Stimulated activated CD4-positive, alpha-beta T cell treated with anti-CD3 and anti-CD28 coated beads, Interleukin-15, amount 100 ng/mL, for 1 hour (primary cell): ENCODE results near the gene PLTP.
"Not testable (repeated sequence)": the region's sequence is repeated elsewhere in the genome, so short reads cannot be mapped to it uniquely, and the experiment has no call there.

Experiments used
- DNase-seq, 2 donors: peaks; one replicate each; pipeline ENCODE4 v3.0.0-alpha.2; 2020; ENCODE audit warnings: low read depth in 1 of 2, low spot score in 1 of 2

PLTP gene, protein sequence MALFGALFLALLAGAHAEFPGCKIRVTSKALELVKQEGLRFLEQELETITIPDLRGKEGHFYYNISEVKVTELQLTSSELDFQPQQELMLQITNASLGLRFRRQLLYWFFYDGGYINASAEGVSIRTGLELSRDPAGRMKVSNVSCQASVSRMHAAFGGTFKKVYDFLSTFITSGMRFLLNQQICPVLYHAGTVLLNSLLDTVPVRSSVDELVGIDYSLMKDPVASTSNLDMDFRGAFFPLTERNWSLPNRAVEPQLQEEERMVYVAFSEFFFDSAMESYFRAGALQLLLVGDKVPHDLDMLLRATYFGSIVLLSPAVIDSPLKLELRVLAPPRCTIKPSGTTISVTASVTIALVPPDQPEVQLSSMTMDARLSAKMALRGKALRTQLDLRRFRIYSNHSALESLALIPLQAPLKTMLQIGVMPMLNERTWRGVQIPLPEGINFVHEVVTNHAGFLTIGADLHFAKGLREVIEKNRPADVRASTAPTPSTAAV

DNA sequence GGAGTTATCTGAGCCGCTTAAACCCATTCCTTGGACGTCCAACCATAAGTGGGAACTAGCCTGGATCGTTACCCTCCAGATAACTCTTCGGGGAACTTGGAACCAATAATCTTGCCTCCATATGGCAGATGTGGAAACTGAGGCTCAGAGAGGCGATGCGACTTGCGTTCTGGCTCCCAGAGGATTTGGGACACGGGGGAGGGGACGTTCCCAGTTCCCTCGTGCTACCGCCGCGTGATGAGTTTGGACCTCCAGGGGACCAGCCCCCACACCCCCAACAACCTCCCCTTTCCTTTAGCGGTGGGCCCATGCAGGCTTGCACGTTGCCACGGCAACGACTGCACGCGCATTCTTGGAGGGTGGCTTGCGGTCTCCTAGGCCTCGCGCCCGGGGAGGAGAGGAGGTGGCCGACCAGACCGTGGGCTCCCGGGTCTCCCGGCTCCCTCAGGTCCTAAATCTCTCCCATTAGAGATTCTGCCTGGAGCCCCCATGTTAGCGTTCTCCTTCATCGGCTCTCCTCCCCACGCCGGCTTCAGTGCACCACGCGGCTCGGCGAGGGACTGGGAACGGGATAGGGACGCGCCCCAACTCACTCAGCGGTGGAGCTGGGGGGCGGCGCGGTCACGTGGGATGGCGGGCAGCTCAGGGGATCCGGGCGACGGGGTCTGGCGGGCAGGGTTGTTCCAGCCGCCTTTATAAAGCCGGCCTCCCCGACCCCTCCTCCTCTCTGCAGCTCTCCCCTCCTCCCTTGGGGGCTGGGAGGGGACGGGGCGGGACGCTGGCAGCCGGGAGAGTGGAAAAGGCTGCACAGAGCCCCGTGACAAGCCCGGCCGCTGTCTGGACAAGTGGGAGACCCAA, at the start of gene PLTP:
Gene PLTP (minus strand): TSS at position 670 of the 858 bp plus-strand sequence. CDS start 703 bp downstream, outside the sequence.
- no peak for DNase-seq

DNA sequence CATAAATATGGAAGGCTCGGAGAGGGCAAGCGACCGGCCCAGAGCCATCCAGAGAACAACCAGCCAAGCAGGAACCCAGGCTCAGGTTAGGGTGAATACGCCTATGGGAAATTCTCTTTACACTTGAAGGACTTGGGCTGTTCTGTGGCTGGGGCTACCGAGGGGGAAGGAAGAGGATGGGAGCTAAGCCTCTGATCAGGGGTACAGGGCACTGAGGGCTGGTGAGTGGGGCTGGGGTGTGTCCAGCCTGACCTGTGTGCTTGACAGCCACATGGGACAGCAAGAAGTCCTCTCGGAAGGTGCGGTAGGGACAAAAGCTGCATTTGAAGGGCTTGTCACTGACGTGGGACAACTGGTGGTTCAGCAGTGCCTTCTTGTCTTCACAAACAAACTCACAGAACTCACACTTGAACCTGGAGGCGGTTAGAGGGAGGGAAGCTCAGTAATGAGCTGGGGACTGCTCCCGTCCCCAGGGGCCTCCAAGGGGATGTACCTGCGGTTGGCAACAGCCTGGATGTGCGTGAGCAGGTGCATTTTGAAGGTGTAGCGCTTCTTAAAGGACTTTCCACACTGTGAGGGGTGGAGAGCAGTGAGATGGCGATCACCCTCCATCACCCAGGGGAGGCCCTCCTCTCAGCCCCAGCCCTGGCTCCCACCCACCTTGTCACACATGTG, 48.1 kb upstream of the PLTP start:
- no peak for DNase-seq

DNA sequence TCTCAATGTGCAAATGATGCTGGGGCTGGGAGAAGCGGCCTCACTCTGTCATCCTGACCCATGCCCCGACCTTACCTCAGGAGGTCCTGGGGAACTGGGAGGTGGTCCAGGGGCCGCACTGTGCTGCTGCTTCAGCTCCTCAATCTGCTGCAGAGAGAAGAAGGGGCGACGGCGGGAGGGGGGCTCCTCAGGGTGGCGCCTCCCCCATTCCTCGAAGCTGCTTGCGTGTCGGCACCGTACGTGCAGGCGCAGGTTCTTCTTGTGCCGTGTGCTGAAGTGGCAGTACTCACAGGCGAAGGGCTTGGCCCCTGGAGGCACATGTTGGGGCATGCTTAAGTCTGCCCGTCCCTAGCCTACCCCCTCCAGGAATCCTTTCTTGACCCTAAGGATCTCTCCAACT, 47.2 kb upstream of the PLTP start:
- DNase-seq = no peak

DNA sequence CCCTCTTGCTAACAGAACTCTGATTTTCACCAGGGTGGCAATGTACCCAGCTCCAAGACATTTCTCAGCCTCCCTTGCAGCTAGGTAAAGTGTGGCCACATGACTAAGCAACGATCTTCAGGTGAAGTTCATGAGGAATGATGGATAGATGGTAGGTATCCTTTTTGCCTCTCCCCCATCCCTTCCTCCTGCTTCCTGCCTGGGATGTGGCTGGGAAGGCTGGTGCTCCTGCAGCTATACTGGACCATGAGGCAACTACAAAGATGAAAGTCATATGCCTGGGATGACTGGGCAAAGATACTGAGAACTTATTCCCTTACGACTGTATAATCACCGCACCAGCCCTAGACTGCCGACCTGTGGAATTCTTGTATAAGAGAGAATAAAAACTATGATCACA, 46.6 kb upstream of the PLTP start:
- no peak for DNase-seq

DNA sequence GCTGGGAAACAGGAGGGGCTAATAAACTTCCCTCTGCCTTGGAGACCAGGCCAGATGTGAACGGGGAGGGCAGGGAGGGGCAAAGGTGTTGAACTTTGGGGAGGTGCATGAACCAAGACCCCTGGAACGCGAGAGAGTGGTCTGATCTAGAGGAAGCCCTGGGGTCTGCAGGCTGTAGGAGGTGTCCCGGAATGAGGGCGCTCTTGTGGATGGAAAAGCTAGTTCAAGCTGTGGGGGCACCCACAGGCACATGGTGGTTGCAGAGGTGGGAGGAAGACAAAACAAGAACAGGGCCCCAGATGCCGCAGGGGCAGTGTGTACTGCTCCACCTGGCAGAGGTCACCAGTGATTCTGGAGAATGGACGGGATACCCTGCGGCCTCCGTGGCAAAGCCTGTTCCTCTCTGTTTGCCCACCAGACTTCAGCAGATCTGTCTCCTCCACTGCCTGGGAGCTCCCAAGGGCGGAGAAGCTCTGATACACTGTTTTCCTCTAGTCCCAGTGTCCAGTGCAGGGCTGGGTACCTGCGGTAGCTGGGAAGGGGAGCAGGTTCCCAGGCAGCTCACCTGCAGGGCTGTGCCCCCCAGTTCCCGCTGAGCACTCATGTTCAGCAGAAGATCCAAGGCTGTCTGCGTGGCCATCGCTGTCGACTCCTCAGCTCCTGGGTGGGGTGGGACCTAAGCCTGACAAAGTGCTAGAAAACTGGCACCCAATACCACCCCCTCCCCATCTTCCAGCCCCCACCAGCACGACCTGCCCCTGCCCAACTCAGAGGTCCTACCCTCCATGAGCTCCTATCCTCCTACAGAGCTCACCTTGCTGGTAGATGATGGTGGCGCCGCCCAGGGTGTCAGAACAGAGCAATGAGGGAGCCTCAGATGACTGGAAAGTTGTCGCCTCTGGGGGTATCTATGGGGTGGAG, 45.3 kb upstream of the PLTP start:
- no peak for DNase-seq

DNA sequence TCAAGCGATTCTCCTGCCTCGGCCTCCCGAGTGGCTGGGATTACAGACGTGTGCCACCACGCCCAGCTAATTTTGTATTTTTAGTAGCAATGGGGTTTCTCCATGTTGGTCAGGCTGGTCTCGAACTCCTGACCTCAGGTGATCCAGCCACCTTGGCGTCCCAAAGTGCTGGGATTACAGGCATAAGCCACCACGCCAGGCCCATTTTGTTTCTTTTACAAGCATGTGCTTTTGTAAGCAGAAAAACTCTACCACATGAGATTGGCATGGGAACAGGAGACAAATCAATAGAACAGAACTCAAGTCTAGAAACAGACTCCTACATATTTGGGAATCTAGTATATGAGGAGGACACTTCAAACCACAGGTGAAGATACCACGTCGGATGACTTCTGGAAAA, 44.4 kb upstream of the PLTP start:
- not testable (repeated sequence) for DNase-seq

DNA sequence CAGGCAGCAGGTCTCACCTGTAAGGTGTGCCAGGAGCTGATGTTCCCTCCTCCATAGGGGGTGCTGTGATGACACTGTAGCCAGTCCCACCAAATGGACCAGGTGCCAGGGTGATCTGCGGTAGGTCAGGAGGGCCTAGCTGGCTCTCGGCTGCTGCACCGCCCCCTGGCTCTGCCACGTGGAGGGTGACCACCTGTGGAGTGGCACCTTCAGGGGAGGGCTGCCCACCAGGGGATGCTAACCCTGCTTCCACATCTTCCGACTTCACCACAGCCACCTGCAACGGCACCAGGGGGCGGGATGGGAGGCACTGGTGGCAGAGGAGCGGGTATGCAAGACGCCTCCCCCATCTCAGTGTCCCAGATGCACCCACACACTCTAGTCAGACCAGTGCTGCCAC, 41.7 kb upstream of the PLTP start:
- DNase-seq = no peak

DNA sequence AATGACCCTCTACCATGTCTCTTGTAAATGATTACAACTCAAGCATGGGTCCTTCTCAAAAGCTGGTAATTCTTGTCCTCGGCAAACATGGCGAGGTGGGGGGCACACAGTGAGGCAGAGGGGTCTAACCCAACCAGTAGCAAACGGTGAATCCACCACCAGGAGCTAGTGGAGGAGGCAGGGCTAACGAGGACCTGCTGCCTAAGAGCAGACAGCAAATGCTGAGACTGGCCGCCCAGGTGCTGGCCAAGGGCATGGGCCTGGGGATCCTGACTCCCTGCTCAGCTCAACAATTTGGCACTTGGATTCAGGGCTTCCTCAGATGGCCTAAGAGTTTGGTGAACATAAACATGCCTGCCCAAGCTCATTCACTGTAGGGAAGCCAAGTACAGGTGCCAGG, 40.9 kb upstream of the PLTP start:
- DNase-seq = no peak

DNA sequence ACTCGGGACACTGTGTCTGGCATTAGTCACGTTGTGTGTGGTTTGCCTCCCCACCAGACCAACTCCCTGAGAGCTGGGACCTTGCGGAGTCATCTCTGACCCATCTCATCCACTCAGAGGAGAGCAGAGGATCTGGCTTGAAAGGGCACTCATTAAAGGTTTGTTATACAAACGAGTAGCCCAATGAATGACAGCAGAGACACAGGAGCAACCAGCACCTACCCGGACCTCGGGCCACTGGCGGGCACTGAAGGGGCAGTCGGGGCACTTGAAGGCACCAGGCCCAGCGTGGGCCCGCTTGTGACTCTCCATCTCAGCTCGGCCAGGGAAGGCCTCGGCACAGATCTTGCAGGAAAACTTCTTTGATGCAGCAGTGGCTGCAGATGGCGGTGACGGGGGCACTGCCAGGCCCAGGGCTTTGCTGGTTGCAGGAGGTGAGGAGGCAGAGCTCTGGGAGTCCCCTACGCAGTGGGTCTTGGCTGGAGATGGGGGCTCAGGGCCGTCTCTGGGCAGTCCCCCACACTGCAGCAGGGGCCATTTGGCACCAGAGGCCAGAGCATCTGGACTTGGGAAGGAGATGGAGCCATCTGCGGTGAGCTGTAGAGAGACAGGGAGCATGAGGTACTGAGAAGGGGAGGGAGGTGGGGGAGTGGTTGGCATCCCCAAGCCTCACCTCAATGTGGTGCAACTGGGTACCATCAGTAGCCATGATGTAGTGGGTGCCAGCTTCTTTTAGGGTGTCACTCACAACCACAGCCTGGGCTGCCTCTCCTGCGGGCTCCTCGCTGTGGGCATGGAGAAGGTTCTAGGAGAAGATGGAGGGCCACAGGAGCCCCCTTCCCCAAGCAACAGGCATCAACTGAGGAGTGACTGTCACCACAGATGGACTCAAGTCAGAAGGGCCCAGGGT, 40.2 kb upstream of the PLTP start:
- DNase-seq = no peak

DNA sequence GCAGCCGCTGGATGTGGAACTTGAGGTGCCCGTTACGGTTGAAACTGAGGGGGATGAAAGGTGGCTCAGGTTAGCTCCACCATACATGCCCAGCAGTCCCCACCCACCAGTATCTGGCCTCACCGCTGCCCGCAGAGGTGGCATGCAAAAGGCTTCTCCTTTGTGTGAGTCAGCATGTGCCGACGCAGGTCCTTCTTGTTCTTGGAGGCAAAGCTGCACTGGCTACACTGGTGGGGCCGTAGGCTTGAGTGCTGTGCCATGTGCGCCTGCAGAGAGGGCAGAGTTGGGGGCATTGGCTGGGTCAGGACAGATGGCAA, 38.3 kb upstream of the PLTP start:
- DNase-seq = no peak

DNA sequence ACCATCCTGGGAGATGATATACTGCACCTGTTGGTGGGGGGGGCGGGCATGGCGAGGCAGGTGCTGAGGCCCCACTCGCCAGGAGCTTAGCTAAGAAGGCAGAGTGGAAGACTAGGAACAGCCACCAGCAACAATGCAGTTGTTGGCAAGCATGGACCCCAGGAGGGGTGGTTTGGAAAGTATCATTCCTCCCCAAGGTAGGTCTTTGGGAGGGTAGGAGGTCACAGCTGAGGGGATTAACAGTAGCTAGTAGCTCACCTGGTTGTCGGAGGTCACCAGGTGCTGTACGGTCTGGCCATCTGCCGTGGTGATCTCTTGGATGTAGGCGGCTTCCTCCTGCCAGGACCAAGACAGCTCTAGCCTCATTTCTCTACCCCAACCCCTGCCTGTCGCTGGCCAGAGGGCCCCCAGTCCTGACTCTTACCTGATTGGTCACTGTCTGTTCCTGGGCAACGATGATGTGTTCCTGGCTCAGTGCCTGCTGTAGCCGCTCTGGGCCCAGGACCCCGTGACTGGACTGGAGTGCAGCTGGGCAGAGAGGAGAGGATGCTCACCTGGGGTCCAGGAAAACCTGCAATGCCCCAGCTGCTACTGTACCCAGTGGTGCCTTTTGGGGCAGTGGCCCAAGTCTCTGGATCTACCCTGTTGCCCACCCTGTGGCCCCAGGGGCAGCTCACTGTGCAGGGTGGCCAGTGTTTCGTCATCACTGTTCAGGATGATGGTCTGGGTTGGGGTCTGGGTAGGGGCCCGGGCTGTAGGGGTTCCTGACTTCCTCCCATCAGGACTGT, 37.8 kb upstream of the PLTP start:
- DNase-seq = no peak

DNA sequence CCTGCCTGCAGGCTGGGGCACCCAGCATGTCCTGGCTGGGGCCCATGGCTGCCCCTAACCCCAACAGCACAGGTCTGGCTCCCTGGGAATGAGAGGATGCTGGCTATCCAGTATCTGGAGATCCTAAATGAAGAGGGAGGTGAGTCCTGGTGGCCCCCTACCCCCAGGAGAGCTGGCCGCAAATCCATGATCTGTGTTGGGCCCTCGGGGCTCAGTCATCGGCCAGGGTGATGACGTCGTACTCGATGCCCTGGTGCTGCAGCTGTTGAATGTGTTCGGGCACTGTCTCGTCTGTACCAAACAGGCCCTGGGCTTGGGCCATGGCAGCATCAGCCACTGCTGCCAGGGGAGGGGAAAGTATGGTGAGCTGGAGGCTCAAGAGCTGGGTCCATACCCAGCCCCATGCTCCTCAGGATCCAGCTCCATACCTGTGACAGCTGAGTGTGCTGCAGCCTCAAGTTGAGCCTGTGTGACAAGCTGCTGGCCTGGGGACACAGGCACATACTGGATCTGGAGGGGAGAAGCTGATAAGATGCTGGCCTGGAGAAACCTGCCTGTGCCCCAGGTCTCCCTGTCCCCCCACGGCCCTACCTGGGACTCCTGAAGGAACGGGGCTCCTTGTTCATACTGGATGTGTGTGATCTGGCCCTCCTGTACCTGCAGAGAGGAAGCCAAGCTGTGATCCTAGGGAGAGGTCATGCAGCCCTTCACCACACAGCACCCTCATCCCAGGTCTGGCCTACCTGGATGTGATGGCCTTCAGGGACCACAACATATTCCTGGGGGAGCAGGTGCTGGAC, 37.0 kb upstream of the PLTP start:
- no peak for DNase-seq

DNA sequence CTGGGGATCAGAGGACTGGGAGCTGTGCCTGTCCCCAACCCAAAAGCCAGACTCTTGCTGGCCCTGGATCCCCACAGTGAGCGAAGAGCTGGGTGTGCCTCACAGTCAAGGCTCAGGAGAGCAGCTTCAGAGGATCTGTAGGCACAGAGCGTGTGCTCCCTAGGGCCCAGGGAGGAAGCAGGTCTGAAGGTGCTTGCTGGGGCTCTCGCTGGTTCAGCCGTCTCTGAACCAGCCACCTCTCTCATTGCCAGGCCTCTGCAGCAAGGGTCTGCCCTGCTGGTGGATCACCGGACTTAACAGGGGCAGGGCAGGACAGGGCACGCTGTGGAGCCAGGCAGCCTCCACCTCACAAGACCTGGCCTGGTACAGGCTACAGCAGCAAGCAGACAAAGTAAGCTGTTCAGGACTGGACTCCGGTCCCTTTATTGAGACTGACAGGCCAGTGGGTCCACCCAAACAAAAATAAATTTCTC, 36.3 kb upstream of the PLTP start:
- DNase-seq = no peak

DNA sequence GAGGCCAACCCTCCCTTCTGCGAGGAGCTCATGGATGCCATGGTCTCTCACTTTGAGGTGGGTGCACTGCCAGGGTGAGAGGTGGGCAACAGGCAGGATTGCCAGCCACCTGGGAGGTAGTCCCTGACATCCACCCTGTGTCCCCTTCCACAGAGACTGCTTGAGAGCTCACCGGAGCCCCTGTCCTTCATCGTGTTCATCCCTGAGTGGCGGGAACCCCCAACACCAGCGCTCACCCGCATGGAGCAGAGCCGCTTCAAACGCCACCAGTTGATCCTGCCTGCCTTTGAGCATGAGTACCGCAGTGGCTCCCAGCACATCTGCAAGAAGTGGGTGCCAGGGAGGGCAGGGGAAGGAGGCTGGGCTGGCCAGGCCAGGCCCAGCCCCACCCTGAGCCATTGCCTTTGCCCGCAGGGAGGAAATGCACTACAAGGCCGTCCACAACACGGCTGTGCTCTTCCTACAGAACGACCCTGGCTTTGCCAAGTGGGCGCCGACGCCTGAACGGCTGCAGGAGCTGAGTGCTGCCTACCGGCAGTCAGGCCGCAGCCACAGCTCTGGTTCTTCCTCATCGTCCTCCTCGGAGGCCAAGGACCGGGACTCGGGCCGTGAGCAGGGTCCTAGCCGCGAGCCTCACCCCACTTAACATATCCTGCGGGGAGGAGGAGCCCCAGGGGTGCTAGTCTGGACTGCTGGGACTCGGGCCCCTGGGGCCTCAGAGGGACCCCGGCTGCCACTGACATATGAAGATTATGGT, 35.3 kb upstream of the PLTP start:
- DNase-seq = no peak

DNA sequence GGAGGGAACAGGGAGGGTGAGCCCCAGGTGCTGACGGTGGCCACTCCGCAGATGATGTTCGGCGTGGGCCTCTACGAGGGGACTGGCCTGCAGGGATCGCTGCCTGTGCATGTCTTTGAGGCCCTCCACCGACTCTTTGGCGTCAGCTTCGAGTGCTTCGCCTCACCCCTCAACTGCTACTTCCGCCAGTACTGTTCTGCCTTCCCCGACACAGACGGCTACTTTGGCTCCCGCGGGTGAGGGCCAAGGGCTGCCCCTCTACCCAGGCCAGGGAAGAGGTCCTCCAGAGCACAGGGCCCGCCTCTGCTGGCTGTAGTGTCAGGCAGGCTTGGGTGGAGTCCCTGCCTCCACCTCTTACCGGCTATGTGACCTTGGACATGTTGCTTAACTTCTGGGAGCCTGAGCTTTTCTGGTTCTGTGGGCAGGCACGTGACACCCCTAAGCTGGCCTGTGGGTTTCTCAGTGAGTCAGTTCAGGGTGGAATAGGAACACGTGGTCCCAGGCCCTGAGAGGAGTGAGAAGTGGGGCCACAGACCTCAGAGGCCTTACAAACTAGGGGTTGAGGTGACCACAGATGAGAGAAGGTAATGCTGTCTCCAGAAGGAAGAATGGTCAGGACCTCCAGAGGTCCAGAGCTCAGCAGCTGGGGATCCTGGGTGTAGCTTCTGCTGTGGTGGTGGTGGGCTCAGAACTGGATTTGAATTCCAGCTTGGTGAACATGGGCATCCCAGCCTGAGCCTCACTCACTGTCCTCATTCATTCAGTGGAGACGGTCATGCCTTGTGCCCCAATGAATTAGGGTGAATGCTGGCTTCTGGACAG, 34.4 kb upstream of the PLTP start:
- no peak for DNase-seq

DNA sequence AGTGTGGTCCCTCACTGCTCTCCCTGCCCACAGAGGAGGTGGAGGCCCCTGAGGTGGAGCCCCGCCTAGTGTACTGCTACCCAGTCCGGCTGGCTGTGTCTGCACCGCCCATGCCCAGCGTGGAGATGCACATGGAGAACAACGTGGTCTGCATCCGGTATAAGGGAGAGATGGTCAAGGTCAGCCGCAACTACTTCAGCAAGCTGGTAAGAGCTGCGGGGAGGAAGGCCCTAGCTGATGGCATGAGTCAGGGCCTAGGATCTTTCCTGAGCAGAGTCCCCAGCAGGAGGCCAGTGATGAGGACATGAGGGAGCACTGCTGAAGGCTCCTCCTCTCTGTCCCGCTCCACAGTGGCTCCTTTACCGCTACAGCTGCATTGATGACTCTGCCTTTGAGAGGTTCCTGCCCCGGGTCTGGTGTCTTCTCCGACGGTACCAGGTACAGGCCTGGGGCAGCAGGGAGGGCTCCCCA, 33.8 kb upstream of the PLTP start:
- DNase-seq = no peak
